Thoracic aorta (tissue), 2 donors: ENCODE results near the gene FAM13A. TPM values are rescaled to one million over a fixed set of nuclear protein-coding genes. Genes with fewer than 3 reads are reported as not detected.
A peak's percentile ranks its signal among the peaks of the same experiment; 100 is the strongest.

Experiments used
- ATAC-seq: fragments of 150-250 bp; one replicate; pipeline ENCODE4 v1.8.0; 2017; ENCODE audit warnings: low read depth; ENCODE audit not compliant: insufficient number of reproducible peaks, low FRiP score
- DNase-seq: peaks from one replicate; pipeline ENCODE4 v3.0.0-alpha.2; 2020; ENCODE audit warnings: low spot score
- H3K27ac ChIP-seq, 2 donors: fragments of 200-600 bp; sonication (generic); 1 replicate in 1 of 2; 2 replicates in 1 of 2; pipeline ENCODE4 v1.5.1; 2016; ENCODE audit warnings: mild to moderate bottlenecking in 2 of 2, moderate library complexity in 2 of 2
- H3K27me3 ChIP-seq: fragments of 200-600 bp; sonication (generic); replicated peaks from 2 replicates; pipeline ENCODE4 v1.6.0; 2016; ENCODE audit warnings: mild to moderate bottlenecking; ENCODE audit not compliant: insufficient read depth
- H3K36me3 ChIP-seq: fragments of 200-600 bp; sonication (generic); one replicate; pipeline ENCODE4 v1.5.1; 2016
- H3K4me1 ChIP-seq, 2 donors: fragments of 200-600 bp; sonication (generic); 1 replicate in 1 of 2; 2 replicates in 1 of 2; pipeline versions ENCODE4 v1.5.1 to v1.6.0; 2016; ENCODE audit warnings: low read depth in 2 of 2, mild to moderate bottlenecking in 1 of 2; ENCODE audit not compliant: control insufficient read depth in 1 of 2
- H3K4me3 ChIP-seq: fragments of 200-600 bp; sonication (generic); 2 replicates; pipeline ENCODE4 v1.5.1; 2016; ENCODE audit warnings: mild to moderate bottlenecking
- H3K9me3 ChIP-seq: fragments of 200-600 bp; sonication (generic); 2 replicates; pipeline ENCODE4 v1.5.1; 2016
- total RNA-seq, 2 donors: library from RNA; depleted of rRNA; stranded (reverse); fragments of >200 nt; gene quantifications; one replicate each; pipeline versions ENCODE4 v1.1.0 to v1.2.3, GENCODE V29; 2016
- TF ChIP-seq, protein P1 (sequence below): fragments of 200-600 bp; sonication (generic); IDR thresholded peaks from one replicate; pipeline ENCODE4 v1.5.1; 2019; ENCODE audit warnings: antibody characterized with exemption

FAM13A gene
- total RNA-seq, 2 donors from 2014 or later: 27.3 to 32.5 TPM

DNA sequence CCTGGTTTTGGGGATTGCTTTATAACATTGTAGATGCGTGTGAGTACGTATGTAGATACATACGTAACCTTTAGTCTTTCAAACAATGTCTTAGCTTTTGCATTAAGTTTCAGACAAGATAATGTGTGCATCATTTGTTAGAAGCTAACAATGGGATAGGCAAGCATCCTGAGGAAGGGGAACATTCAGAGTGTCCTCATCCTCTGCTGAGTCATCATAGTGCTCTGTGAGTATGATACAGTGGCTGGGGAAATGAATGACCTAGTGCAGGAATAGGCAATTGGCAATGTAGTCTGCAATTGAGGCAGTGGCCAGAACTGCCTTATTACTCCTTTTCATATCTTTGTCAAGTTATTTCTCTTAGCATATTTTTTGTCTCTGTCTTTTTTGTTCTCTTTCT lies 366.6 kb downstream of the FAM13A start:
- ATAC-seq: peak; percentile 85

DNA sequence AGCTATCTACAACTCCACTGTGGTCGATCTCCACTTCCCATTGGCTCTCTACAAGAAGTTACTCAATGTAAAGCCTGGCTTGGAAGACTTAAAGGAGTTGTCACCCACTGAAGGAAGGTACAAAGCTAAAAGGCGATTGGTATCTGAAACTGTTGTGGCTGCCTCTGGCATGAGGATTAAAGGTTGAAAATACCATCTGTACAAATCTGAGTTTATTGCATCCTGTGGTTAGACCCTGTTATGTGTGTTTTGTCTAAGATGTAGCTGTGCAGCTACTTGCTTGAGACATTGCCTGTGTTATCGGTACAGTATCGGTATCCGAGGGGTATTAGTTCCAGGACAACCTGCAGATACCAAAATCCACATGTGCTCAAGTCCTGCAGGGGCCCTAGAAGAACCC lies 375.8 kb downstream of the FAM13A start:
- no peak for ATAC-seq
- Histone ChIP-seq H3K36me3 (peaks cover 22% of the 10 kb centered on the region), H3K4me3 (no peak overlapping the region), H3K4me1 (no peaks in the 10 kb centered on the region), H3K27me3 (no peaks in the 10 kb centered on the region), H3K27ac (no peak overlapping the region), H3K9me3 (no peaks in the 10 kb centered on the region)
- DNase-seq: no peak
- TF ChIP-seq, protein P1, sequence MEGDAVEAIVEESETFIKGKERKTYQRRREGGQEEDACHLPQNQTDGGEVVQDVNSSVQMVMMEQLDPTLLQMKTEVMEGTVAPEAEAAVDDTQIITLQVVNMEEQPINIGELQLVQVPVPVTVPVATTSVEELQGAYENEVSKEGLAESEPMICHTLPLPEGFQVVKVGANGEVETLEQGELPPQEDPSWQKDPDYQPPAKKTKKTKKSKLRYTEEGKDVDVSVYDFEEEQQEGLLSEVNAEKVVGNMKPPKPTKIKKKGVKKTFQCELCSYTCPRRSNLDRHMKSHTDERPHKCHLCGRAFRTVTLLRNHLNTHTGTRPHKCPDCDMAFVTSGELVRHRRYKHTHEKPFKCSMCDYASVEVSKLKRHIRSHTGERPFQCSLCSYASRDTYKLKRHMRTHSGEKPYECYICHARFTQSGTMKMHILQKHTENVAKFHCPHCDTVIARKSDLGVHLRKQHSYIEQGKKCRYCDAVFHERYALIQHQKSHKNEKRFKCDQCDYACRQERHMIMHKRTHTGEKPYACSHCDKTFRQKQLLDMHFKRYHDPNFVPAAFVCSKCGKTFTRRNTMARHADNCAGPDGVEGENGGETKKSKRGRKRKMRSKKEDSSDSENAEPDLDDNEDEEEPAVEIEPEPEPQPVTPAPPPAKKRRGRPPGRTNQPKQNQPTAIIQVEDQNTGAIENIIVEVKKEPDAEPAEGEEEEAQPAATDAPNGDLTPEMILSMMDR: no peak

More for the DNA sequence above, 366.6 kb downstream of the FAM13A start:
- Histone ChIP-seq H3K4me1 (no peaks in the 10 kb centered on the region), H3K4me3 (no peak overlapping the region), H3K9me3 (no peaks in the 10 kb centered on the region), H3K27ac (no peak overlapping the region), H3K27me3 (no peaks in the 10 kb centered on the region), H3K36me3 (peaks cover 3% of the 10 kb centered on the region)
- no peak for DNase-seq
- TF ChIP-seq, protein P1: no peak

Other genes with a start within 250 kb of the FAM13A start
- 1 to 10 TPM; 2.8 TPM for gene TIGD2, start 54.3 kb upstream of the FAM13A start, total RNA-seq